HL-60/S4 (cell line): ENCODE measurements around the gene HUNK.
"Not testable (repeated sequence)": the region's sequence is repeated elsewhere in the genome, so short reads cannot be mapped to it uniquely, and the experiment has no call there.

ENCODE experiments used
- in situ Hi-C: fragments of 300-500 bp; cut with MboI; formaldehyde crosslinking; loops from 2 replicates; pipeline ENCODE4 v1.14.3; 2022; ENCODE audit warnings: low sequenced_read_pairs

The HUNK gene

DNA sequence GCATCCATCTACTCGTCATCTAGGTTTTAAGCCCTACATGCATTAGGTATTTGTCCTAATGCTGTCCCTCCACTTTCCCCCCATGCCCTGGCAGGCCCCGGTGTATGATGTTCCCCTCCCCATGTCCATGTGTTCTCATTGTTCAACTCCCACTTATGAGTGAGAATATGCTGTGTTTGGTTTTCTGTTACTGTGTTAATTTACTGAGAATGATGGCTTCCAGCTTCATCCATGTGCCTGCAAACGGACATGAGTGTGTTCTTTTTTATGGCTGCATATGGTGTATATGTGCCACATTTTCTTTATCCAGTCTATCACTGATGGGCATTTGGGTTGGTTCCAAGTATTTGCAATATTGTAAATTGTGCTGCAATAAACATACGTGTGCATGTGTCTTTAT lies 165.9 kb downstream of the HUNK start:
- in situ Hi-C loops = not testable (repeated sequence)

DNA sequence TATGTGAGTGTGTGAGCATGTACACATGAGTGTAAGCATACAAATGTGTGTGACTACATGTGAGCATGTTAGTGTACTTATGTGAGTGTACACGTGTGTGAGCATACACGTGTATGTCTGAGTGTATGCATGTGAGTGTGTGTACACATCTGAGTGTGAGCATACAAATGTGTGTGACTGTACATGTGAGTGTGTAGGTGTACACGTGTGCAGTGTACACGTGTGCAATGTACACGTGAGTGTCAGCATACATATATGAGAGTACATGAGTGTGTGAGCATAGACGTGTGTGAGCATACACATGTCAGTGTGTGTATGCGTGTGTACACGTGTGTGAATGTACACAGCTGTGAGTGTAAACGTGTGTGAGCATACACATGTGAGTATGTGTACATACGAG lies 170.6 kb downstream of the HUNK start:
- in situ Hi-C loops = no loop called here

DNA sequence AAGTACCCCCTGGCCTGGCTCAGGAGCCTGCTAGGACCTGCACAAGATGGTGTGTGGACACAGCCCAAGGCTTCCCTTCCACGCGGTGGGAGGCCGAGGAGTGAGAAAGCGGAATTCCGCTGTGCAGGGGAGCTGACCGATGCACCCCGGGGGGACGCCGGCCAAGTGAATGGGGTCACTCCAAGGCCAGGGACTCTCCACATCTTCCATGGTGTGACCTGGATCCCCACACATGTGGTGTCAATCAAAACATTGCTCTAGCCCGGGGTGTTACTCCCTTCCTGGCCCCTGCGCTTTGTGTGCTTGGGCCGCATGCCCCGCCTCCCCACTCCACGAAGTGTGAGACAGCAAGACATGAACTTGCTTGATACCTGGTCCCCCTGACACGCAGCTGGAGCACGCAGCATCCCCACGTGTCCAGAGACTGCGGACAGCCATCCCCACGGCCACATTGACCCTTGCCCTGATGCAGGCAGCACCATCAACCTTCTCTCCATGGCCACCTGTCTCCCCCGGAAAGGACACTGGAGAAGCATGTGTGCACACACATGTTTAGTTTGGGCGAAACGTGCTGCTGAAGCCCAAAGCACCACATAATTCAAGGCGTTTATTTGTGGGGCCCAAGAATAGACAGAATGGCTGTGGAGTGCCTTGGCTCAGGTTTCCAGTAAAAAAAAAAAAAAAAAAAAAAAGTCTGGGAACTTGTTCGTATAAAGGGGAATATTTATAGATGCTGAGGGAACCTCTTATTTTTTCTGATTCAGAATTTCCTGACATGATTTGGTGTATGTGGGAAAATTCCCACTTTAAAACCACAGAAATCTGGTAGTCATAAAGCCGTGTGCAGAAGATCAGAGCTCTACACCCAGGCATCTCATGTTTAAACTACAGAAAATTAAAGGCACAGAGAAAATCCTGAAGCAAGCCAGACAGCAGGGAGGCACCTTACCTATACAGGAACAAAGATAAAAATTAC lies 171.7 kb downstream of the HUNK start:
- in situ Hi-C loops = no loop called here

DNA sequence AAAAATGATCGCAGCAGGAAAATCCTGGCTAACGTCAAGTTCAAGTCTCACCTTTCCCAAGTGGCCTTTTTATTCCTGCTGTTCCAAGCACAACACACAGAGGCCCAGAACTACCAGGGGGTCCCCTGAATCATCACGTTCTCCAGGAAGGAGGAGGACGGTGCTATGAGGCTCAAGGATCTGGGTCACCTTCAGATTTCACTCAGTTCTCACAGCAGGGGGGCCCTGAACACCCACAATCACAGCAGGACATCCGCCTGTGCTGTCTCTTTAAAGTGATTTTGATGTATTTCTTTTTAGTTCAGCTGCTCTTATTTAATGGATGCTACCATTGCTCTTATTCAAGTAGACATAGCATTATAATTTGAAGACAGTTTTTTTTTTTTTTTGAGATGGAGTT lies 173.4 kb downstream of the HUNK start:
- in situ Hi-C loops = no loop called here

DNA sequence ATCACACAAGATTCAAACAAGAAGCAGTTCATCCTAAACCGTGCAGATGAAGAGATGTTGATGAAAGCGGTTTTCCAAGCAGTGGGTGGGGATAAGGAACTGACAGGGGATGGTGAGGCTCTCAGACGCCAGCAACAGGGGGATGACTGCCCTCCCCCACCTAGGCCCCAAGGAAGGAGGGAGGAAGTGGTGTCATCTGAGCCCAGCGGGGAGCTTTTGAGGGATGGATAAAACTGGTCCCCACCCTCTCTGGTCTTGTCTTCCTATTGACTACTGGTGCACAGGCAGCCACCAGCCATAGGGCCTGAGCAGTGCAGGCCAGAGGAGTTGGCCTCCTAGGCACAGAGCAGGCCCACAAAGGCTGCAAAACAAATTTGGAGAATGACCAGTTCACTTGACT lies 175.5 kb downstream of the HUNK start:
- in situ Hi-C loops = no loop called here
